PC-3 (cell line): ENCODE results near the gene TMEM91. TPM values are rescaled to one million over a fixed set of nuclear protein-coding genes. Genes with fewer than 3 reads are reported as not detected.
A peak's percentile ranks its signal among the peaks of the same experiment; 100 is the strongest.

Experiments
- ATAC-seq: fragments of 200-7000 bp; cut with Tn5 transposase; 2 replicates; pipeline ENCODE4 v1.9.1; 2020; ENCODE audit warnings: mild to moderate bottlenecking, moderate library complexity
- Bru-seq: library from RNA; stranded (reverse); fragments of 400-500 nt; gene quantifications from one replicate; lab custom pipeline; 2021; lab: Mats Ljungman, UMichigan
- BruChase-seq, 2 experiments: library from RNA; stranded (reverse); fragments of 400-500 nt; gene quantifications; one replicate each; lab custom pipeline; 2021; lab: Mats Ljungman, UMichigan
- BruUV-seq: library from RNA; stranded (reverse); fragments of 400-500 nt; replicated peaks from 2 replicates; lab custom pipeline; 2021; lab: Mats Ljungman, UMichigan
- CTCF ChIA-PET: fragments of 300-600 bp; sonication (Branson Sonifier 250); formaldehyde crosslinking; loops from one replicate; lab custom pipeline; 2022; ENCODE audit warnings: antibody characterized with exemption; lab: Charles Lee
- POLR2A ChIA-PET: fragments of 300-600 bp; sonication (Branson Sonifier 250); formaldehyde crosslinking; loops from one replicate; lab custom pipeline; 2022; ENCODE audit warnings: antibody characterized with exemption; ENCODE audit not compliant: unreplicated experiment; lab: Charles Lee
- DNase-seq: peaks from one replicate; pipeline ENCODE4 v3.0.0-alpha.2; 2015
- H2AFZ ChIP-seq: fragments of 300-600 bp; sonication (generic); 2 replicates; pipeline ENCODE4 v1.6.0; 2016; ENCODE audit warnings: antibody characterized with exemption, low read length
- H3F3A ChIP-seq: fragments of 300-600 bp; sonication (generic); one replicate; pipeline ENCODE4 v1.6.0; 2017; ENCODE audit warnings: antibody characterized with exemption, low read length, control low read depth, mild to moderate bottlenecking; ENCODE audit not compliant: unreplicated experiment
- H3K27ac ChIP-seq: fragments of 300-600 bp; sonication (generic); 2 replicates; pipeline ENCODE4 v1.5.1; 2016; ENCODE audit warnings: mild to moderate bottlenecking, low read length
- H3K27me3 ChIP-seq: fragments of 300-600 bp; sonication (generic); 2 replicates; pipeline ENCODE4 v1.6.1; 2016; ENCODE audit warnings: low read length, mixed read lengths
- H3K36me3 ChIP-seq: fragments of 300-600 bp; sonication (generic); 2 replicates; pipeline ENCODE4 v1.6.1; 2016; ENCODE audit warnings: low read depth, mixed run types, low read length, mixed read lengths
- H3K4me1 ChIP-seq: fragments of 300-600 bp; sonication (generic); 2 replicates; pipeline ENCODE4 v1.5.1; 2016; ENCODE audit warnings: low read length; ENCODE audit not compliant: insufficient read depth
- H3K4me2 ChIP-seq: fragments of 300-600 bp; sonication (generic); 2 replicates; pipeline ENCODE4 v1.6.0; 2016; ENCODE audit warnings: low read length
- H3K4me3 ChIP-seq: fragments of 300-600 bp; sonication (generic); 2 replicates; pipeline ENCODE4 v1.5.1; 2016; ENCODE audit warnings: mild to moderate bottlenecking, low read length, mixed read lengths
- H3K79me2 ChIP-seq: fragments of 300-600 bp; sonication (generic); 2 replicates; pipeline ENCODE4 v1.6.1; 2017; ENCODE audit warnings: low read length, mixed read lengths
- H3K9ac ChIP-seq: fragments of 300-600 bp; sonication (generic); 2 replicates; pipeline ENCODE4 v1.6.0; 2016; ENCODE audit warnings: mild to moderate bottlenecking, low read length
- H3K9me2 ChIP-seq: fragments of 300-600 bp; sonication (generic); replicated peaks from 2 replicates; pipeline ENCODE4 v1.6.1; 2016; ENCODE audit warnings: mixed run types, low read length, mixed read lengths
- H3K9me3 ChIP-seq: fragments of 300-600 bp; sonication (generic); 2 replicates; pipeline ENCODE4 v1.6.1; 2016; ENCODE audit warnings: low read length, mixed read lengths
- H4K20me1 ChIP-seq: fragments of 300-600 bp; sonication (generic); 2 replicates; pipeline ENCODE4 v1.6.1; 2016; ENCODE audit warnings: low read length, mixed read lengths
- CTCF ChIP-seq: fragments of 300-600 bp; sonication (generic); conservative IDR thresholded peaks from 2 replicates; pipeline ENCODE4 v1.5.1; 2017; ENCODE audit warnings: antibody characterized with exemption, low read depth, mild to moderate bottlenecking, low read length
- EZH2 ChIP-seq: fragments of 300-600 bp; sonication (generic); IDR thresholded peaks from one replicate; pipeline ENCODE4 v1.6.1; 2017; ENCODE audit warnings: antibody characterized with exemption, mild to moderate bottlenecking, low read length; ENCODE audit not compliant: unreplicated experiment
- EZH2phosphoT487 ChIP-seq: fragments of 300-600 bp; sonication (generic); IDR thresholded peaks from 2 replicates; pipeline ENCODE4 v1.6.1; 2018; ENCODE audit warnings: mild to moderate bottlenecking, antibody characterized with exemption, low read length, borderline replicate concordance
- intact Hi-C: fragments of 100-400 bp; cut with micrococcal nuclease; formaldehyde crosslinking; loops from 2 replicates; pipeline ENCODE4 v1.9.0; 2023
- long read RNA-seq: library from polyadenylated mRNA; unstranded; transcript quantifications from one replicate; pipeline ENCODE4 v2.0.0, GENCODE V29; 2021; ENCODE audit not compliant: unreplicated experiment
- total RNA-seq: library from RNA; depleted of rRNA; stranded (reverse); fragments of >200 nt; gene quantifications from 2 replicates; pipeline ENCODE4 v1.2.3, GENCODE V29; 2014; rRNA removed

Gene TMEM91
- 2.4 and 3.6 TPM in 2 replicates for total RNA-seq
- Bru-seq, nascent RNA = percentile 60 among the genes with signal in this experiment
- percentile 65 among the genes with signal in this experiment for BruChase-seq, experiment 1, labeled RNA remaining after a 6-hour chase
- percentile 59 among the genes with signal in this experiment for BruChase-seq, experiment 2, labeled RNA remaining after a 2-hour chase
- long read RNA-seq, partial matches to known transcripts = 1 of 15 reads
- long read RNA-seq, other reads (novel, unspliced or antisense) = 11 of 15 reads

- no peaks in the 10 kb centered on the region for H3K79me2 ChIP-seq
- no peak within 1 kb of the TSS for H3K4me3 ChIP-seq
- H3K4me2 ChIP-seq = no peak within 1 kb of the TSS
- H3K9me2 ChIP-seq = no peaks in the 10 kb centered on the region
- DNase-seq (no peak), ATAC-seq (no peak)
- no peaks in the 10 kb centered on the region for H3K4me1 ChIP-seq
- no peak within 1 kb of the TSS for H3K27ac ChIP-seq
- H3K9me3 ChIP-seq = no peaks in the 10 kb centered on the region
- ChIA-PET CTCF (no interaction called here), POLR2A (no interaction called here)
- intact Hi-C loops = no loop called here
- no peaks in the 10 kb centered on the region for H3K27me3 ChIP-seq
- no peaks in the 10 kb centered on the region for H4K20me1 ChIP-seq
- H3K36me3 ChIP-seq = no peaks in the 10 kb centered on the region
- H3K9ac ChIP-seq = no peak within 1 kb of the TSS
- H3F3A ChIP-seq = no peaks in the 10 kb centered on the region
- TF ChIP-seq EZH2phosphoT487 (no peak), EZH2 (no peak), CTCF (no peak)
- no peak within 1 kb of the TSS for H2AFZ ChIP-seq
- BruUV-seq = no TSS peak
Observed at GRCh38 chr19:41376241-41376997, at the start of gene TMEM91. TSS of gene TMEM91 (plus strand) at chr19:41376533. CDS start at chr19:41378310, 1,777 bp downstream.

- peak overlapping the region; percentile 57 for H3K9ac ChIP-seq
- peak overlapping the region; percentile 16; the same call in 1 of the 2 replicates for H3K4me3 ChIP-seq
- ChIA-PET CTCF (no interaction called here), POLR2A (no interaction called here)
- H3F3A ChIP-seq = peaks cover 7% of the 10 kb centered on the region
- peak overlapping the region; percentile 64 for H3K4me2 ChIP-seq
- H3K4me1 ChIP-seq = peaks cover 69% of the 10 kb centered on the region
- no peaks in the 10 kb centered on the region for H4K20me1 ChIP-seq
- peak overlapping the region; percentile 40 for H2AFZ ChIP-seq
- TSS peak; percentile 30 for BruUV-seq
- no peak for TF ChIP-seq CTCF
- H3K9me3 ChIP-seq = no peaks in the 10 kb centered on the region
- H3K36me3 ChIP-seq = no peaks in the 10 kb centered on the region
- no peaks in the 10 kb centered on the region for H3K9me2 ChIP-seq
- H3K27me3 ChIP-seq = no peaks in the 10 kb centered on the region
- H3K79me2 ChIP-seq = peaks cover 6% of the 10 kb centered on the region
- peak overlapping the region; percentile 97 for H3K27ac ChIP-seq
- no peak for ATAC-seq
- no peak for DNase-seq
- intact Hi-C loops = loop anchor here (2.0 kb wide), 1 partner anchor 24 kb away; no protein-coding TSS in a partner anchor
Observed at GRCh38 chr19:41327076-41327575, 49.2 kb upstream of the TMEM91 start.
